GM18508 (cell line): ENCODE results near the gene GABBR2.

Experiments
- ATAC-seq: cut with Tn5 transposase; IDR thresholded peaks from one replicate; pipeline ENCODE4 v1.9.1; 2021; ENCODE audit warnings: moderate number of reproducible peaks; ENCODE audit not compliant: insufficient read depth, unreplicated experiment

The GABBR2 gene

DNA sequence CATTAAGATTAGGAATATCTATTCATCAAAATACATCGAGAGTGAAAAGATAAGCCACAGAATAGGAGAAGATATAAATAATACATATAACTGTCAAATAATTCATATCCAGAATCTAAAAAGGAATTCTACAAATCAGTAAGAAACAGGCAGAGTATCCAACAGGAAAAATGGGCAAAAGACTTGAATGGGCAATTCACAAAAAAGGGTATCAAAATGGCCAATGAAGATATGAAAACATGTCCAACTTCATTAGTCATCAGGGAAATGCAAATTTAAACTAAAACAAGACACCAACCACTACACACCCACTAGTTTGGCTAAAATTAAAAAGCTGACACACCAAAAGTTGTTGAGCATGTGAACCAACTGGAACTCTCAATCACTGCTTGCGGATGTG is 246.4 kb downstream of the GABBR2 start:
- ATAC-seq = no peak

DNA sequence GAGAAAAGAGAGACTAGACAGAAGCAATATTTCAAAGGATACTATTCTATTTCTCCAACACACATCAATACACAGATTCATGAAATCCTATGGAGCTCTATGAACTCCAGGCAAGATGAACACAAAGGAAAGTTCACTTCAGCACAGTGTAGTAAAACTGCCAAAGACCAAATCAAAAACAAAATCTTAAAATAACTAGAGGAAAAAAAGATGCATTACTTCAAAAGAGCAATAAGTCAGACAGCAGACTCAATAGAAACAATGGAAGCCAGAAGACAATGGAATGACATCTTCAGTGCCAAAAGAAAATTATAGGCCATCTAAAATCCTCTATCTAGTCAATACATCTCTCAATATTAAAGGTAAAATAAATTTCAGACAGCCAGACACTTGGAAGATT is 248.0 kb downstream of the GABBR2 start:
- ATAC-seq = no peak

DNA sequence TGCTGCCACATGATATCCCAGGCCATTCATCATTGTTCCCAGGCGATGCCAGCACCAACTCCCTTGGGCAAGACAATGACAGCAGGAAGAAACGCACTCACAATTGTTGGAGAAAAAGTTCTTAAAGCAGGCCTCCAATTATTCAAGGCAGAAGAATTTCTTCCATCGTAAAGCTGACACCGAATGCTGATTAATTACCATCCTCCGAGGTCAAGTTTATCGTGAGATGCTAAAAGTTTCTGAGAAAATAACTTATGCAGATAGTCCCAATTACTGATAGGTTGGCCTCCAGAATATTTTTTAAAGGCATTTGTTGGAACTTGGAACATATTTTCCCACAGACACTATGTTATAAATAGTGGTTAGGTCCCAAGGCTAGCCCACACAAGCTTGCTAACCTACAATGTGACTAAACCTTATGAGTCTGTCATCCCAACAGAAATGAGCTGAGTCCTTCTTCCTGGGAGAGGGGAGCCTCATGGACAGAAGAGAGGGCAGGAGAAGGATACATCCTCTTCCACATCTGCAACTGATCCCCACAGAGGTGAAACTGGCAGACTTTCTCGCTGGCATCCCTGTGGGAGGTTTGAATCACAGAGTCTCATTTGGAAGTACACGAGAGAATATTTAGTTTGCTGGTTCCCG is 250.9 kb downstream of the GABBR2 start:
- ATAC-seq = no peak

DNA sequence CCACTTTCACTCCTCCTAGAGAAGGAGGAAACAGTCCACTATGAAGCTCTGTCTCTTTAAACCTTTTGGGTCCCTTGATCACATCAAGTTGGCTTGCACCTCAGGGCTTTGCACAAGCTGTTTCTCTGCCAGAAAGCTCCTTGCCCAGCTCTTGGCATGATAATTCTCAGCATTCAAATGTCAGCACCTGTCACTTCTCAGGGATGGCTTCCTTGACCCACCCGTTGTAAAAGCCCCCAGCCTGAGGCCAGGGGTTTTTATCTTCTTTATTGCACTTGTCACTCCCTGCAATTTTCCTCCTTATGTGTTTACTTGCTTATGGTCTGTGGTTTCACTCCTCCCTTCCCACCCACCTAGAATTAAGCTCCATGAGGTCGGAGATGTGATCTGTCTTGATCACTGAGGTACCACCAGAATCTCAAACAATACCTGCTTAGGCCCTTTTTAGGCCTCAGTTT is 252.6 kb downstream of the GABBR2 start:
- no peak for ATAC-seq

GRCh38 chr9:98455256-98456155 is 253.2 kb downstream of the GABBR2 start:
- no peak for ATAC-seq

DNA sequence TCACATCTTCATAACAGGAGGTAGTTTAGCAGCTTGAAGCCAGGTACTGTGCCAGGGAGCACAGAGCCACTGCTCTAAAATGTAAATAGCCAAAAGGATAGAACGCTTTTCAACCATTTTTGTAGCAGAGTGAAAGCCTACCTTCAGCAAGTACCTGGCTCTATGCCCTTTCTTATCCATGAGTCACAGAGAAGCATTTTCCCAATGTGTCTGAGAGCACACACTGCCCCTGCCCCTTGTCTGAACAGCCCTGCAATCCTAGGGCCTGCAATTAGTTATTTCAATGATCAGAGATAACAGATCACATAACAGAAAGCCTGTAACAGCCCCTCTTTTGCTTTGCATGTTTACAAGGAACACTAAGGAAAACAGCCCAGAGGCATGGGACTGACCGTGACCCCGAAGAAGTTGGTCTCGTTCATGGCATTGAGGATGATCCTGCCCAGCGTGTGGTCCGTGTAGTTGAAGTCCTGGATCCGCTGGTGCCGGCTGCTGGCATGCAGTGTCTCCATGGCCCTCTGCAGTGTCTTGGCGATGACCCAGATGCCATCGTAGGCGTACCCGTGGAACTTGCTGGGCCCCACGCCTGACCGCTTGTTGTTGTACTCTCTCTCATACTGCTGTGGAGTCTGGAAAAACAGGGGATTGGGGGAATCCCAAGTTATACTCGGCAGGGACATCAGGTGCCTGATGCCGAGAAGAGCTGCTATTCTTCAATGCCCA is 255.0 kb downstream of the GABBR2 start:
- ATAC-seq = no peak

- no peak for ATAC-seq
These were observed 257.2 kb downstream of the GABBR2 start for GRCh38 chr9:98451576-98451975.

- ATAC-seq = no peak
These were observed 258.2 kb downstream of the GABBR2 start for GRCh38 chr9:98450496-98450895.

DNA sequence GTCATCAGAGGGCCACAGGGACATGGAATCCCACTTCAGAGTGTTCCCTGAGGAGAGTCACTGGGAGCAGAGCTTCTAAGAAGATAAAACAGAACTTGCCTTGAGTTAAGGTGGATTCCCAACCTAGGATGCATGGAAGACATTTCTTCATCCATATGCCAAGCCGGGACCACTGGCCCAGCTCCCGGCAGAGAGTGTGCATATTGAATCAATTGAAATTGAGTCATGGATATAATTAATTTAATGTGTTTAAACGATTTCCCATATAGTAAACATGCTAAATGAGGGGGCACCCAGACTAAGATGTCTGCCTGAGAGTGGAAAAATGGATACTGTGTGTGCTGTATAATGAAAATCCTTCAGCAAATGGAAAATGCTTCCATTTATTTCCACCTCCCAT is 258.9 kb downstream of the GABBR2 start:
- ATAC-seq = no peak

DNA sequence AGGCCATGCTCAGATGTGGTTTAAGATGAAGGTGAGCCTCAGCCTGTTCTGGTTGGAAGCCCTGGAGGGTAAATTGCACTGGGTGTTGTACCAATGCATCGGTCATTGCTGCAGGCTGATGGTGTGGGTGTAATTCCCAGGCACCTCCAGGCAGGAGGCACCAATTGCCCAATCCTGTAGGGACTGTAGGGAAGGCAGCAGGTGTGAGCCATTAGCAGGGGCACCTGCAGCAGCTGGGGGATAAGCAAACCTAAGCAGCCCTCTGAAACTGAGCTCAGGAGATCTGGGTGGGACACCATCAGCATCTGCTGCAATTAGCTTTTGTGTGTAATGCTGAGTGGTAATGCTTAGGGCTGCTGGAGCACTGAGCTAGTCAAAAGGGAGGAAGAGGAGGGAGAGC is 263.2 kb downstream of the GABBR2 start:
- no peak for ATAC-seq

DNA sequence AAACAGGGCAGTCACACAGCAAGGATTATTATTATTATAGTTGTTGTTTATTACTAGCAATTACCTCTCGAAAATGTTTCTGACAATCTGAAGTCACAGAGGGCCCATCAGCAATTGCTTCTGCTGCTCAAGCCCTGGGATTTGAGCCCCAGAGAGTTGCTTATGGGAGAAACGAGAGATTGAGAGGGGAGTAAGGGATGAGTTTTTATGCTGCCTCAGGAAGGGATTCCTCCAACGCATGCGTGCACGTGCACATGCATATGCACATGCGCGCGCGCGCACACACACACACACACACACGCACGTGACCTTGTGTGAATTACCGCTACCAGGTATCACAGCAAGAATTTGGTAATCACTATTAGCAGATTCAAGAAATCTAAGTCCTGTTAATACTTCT is 264.1 kb downstream of the GABBR2 start:
- ATAC-seq = no peak

DNA sequence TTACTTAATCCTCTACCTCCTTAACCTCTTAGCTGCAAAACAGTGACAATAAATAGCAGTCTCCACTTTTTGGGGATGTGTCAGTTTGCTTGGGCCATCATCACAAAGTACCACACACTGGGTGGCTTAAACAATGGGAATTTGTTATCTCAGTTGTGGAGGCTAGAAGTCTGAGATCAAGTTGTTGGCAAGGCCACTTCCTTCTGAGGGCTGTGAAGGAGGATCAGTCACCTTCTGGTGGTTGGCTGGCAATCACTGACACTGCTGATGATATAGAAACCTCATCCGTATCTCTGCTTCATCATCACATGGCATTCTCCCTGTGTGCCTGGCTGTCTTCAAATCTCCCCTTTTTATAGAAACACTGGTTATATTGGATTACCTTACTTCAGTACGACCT is 266.2 kb downstream of the GABBR2 start:
- no peak for ATAC-seq

GRCh38 chr9:98442114-98442513 is 266.6 kb downstream of the GABBR2 start:
- ATAC-seq = no peak

DNA sequence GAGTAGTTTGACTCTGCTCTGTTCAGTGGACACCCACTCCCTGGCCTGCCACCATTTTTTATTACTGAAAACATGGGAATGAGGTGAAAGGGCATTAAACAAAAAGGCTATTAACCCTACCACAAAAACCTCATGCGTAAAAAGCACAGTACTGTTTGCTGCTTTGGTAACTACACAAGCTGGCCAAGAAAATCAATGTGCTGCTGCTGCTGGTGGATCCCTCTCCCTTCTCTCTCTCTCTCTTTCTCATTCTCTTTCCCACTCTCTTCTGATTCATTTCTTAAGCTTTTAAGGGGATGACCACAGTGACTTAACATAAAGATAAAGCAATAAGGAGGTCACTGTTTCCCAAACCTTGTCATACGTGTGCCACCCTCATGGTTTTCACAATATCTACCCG is 270.1 kb downstream of the GABBR2 start:
- ATAC-seq = no peak

DNA sequence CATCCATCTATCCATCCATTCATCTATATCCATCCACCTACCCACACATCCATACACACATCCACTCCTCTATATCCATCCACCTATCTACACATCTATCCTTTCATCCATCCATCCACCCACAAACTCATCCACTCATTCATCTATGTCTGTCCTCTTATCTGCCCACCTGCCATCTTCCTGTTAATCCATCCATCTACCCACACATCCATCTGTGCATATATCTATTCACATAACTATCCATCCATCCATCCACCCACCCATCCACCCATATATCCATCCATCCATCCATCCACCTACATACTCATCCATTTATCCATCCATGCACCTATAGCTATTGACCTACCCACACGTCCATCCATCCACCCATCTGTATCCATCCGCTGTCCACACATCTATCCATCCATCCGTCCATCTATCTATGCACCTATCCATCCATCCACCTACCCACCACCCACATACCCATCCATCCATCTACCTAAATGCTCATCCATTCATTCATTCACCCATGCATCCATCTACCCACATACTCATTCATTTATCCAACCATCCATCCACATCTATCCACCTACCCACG is 271.2 kb downstream of the GABBR2 start:
- ATAC-seq = no peak

GRCh38 chr9:98432960-98433359 is 275.8 kb downstream of the GABBR2 start:
- no peak for ATAC-seq

- ATAC-seq = no peak
These were observed 276.6 kb downstream of the GABBR2 start for GRCh38 chr9:98432134-98432533.

- no peak for ATAC-seq
These were observed 278.0 kb downstream of the GABBR2 start for GRCh38 chr9:98430535-98431292.

- no peak for ATAC-seq
These were observed 279.1 kb downstream of the GABBR2 start for GRCh38 chr9:98429613-98430012.

- ATAC-seq = no peak
These were observed 280.3 kb downstream of the GABBR2 start for GRCh38 chr9:98428454-98428853.
